GM21723 (cell line): ENCODE results near the gene PIAS3.

Source experiments
- ATAC-seq: cut with Tn5 transposase; IDR thresholded peaks from one replicate; pipeline ENCODE4 v1.9.1; 2021; ENCODE audit warnings: mild to moderate bottlenecking, moderate library complexity; ENCODE audit not compliant: unreplicated experiment

PIAS3 gene

GRCh38 chr1:145858901-145859490 is at the start of gene PIAS3:
Gene PIAS3, minus strand, starts transcription at chr1:145859081. Its CDS starts 91 bp downstream, at chr1:145858990.
- ATAC-seq = peak; percentile 74

- ATAC-seq = no peak
Measured at GRCh38 chr1:145908653-145909052, 49.8 kb upstream of the PIAS3 start.

GRCh38 chr1:145906954-145907753 is 48.3 kb upstream of the PIAS3 start:
- no peak for ATAC-seq

- no peak for ATAC-seq
Measured at GRCh38 chr1:145901312-145902021, 42.6 kb upstream of the PIAS3 start.

GRCh38 chr1:145898756-145899155 is 39.9 kb upstream of the PIAS3 start:
- ATAC-seq = no peak

GRCh38 chr1:145897969-145898368 is 39.1 kb upstream of the PIAS3 start:
- no peak for ATAC-seq

- ATAC-seq = no peak
Measured at GRCh38 chr1:145895471-145895870, 36.6 kb upstream of the PIAS3 start.

GRCh38 chr1:145893306-145894055 is 34.6 kb upstream of the PIAS3 start:
- no peak for ATAC-seq

- no peak for ATAC-seq
Measured at GRCh38 chr1:145892486-145893087, 33.7 kb upstream of the PIAS3 start.

GRCh38 chr1:145891587-145892485 is 33.0 kb upstream of the PIAS3 start:
- peak; percentile 48 for ATAC-seq

- no peak for ATAC-seq
Measured at GRCh38 chr1:145891143-145891542, 32.3 kb upstream of the PIAS3 start.

GRCh38 chr1:145889722-145890121 is 30.8 kb upstream of the PIAS3 start:
- no peak for ATAC-seq

- no peak for ATAC-seq
Measured at GRCh38 chr1:145887631-145888030, 28.8 kb upstream of the PIAS3 start.

GRCh38 chr1:145886816-145887215 is 27.9 kb upstream of the PIAS3 start:
- no peak for ATAC-seq

- ATAC-seq = no peak
Measured at GRCh38 chr1:145886390-145886789, 27.5 kb upstream of the PIAS3 start.

- peak; percentile 99 for ATAC-seq
Measured at GRCh38 chr1:145885738-145886287, 26.9 kb upstream of the PIAS3 start, which contains the start of gene ANKRD35. Gene ANKRD35, minus strand, starts transcription at chr1:145885866. Its CDS starts 108 bp downstream, at chr1:145885758.

- no peak for ATAC-seq
Measured at GRCh38 chr1:145884675-145885074, 25.8 kb upstream of the PIAS3 start.

GRCh38 chr1:145879775-145880174 is 20.9 kb upstream of the PIAS3 start:
- no peak for ATAC-seq

GRCh38 chr1:145878724-145879123 is 19.8 kb upstream of the PIAS3 start:
- ATAC-seq = no peak
